Immature natural killer cell (primary cell): ENCODE measurements around the gene TMCO4. TPM values are rescaled to one million over a fixed set of nuclear protein-coding genes. Genes with fewer than 3 reads are reported as not detected.
"Not testable (repeated sequence)": the region's sequence is repeated elsewhere in the genome, so short reads cannot be mapped to it uniquely, and the experiment has no call there.

ENCODE experiments used
- DNase-seq, 3 donors: peaks; one replicate each; pipeline ENCODE4 v3.0.0; 2022; ENCODE audit warnings: mixed read lengths in 1 of 3
- H3K27ac Mint-ChIP-seq, 6 donors: one replicate each; pipeline ENCODE4 v1.8.0; 2020; ENCODE audit warnings: mixed read lengths in 6 of 6, mild to moderate bottlenecking in 5 of 6, inconsistent platforms in 4 of 6, moderate library complexity in 3 of 6
- H3K27me3 Mint-ChIP-seq, 3 donors: one replicate each; pipeline ENCODE4 v1.8.0; 2020 to 2021; ENCODE audit warnings: low read depth in 3 of 3, mild to moderate bottlenecking in 3 of 3, mixed read lengths in 3 of 3, moderate library complexity in 3 of 3, inconsistent platforms in 1 of 3
- H3K36me3 Mint-ChIP-seq, 3 donors: one replicate each; pipeline ENCODE4 v1.8.0; 2020; ENCODE audit warnings: mixed read lengths in 3 of 3, inconsistent platforms in 2 of 3, mild to moderate bottlenecking in 2 of 3
- H3K4me1 Mint-ChIP-seq, 2 donors: one replicate each; pipeline ENCODE4 v1.8.0; 2020; ENCODE audit warnings: inconsistent platforms in 2 of 2, mild to moderate bottlenecking in 2 of 2, mixed read lengths in 2 of 2, moderate library complexity in 1 of 2
- H3K4me3 Mint-ChIP-seq, 5 donors: one replicate each; pipeline ENCODE4 v1.8.0; 2020; ENCODE audit warnings: mild to moderate bottlenecking in 5 of 5, mixed read lengths in 5 of 5, inconsistent platforms in 3 of 5, moderate library complexity in 3 of 5
- H3K9me3 Mint-ChIP-seq, 6 donors: one replicate each; pipeline ENCODE4 v1.8.0; 2020; ENCODE audit warnings: mild to moderate bottlenecking in 6 of 6, mixed read lengths in 6 of 6, inconsistent platforms in 4 of 6, moderate library complexity in 3 of 6
- polyA plus RNA-seq, 3 donors: library from polyadenylated mRNA; unstranded; fragments of 300-500 nt; fragmentation: Illumina TruSeq; gene quantifications; one replicate each; pipeline ENCODE4 v1.2.3, GENCODE V29; 2021

Gene TMCO4
- polyA plus RNA-seq, 3 donors from 2014 or later = 13.1 to 17.0 (median 16.9) TPM

DNA sequence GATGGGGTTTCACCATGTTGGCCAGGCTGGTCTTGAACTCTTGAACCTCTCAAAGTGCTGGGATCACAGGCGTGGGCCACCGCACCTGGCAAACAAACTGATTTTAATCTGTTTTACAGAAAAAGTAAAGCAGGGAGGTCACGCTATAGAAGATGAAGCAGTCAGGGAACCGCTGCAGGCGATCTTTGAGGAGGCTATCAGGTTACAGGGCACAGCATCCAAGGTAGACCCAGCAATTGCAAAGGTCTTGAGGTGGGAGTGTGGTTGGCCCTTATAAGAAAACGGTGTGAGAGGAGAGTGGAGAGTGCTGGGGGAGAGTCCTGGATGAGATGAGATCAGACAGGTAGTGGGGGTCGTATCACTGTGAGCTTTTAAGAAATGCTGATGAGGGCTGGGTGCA is 2.6 kb upstream of the TMCO4 start:
- H3K27me3 Mint-ChIP-seq = peaks cover 0 to 4% (median 2%) of the 10 kb centered on the region in 3 donors
- H3K4me3 Mint-ChIP-seq = no peak overlapping the region
- peaks cover 0 to 3% (median 0%) of the 10 kb centered on the region in 6 donors for H3K9me3 Mint-ChIP-seq
- H3K27ac Mint-ChIP-seq = no peak overlapping the region
- no peak for DNase-seq
- peaks cover 21 to 34% of the 10 kb centered on the region in 2 donors for H3K4me1 Mint-ChIP-seq
- H3K36me3 Mint-ChIP-seq = no peaks in the 10 kb centered on the region

DNA sequence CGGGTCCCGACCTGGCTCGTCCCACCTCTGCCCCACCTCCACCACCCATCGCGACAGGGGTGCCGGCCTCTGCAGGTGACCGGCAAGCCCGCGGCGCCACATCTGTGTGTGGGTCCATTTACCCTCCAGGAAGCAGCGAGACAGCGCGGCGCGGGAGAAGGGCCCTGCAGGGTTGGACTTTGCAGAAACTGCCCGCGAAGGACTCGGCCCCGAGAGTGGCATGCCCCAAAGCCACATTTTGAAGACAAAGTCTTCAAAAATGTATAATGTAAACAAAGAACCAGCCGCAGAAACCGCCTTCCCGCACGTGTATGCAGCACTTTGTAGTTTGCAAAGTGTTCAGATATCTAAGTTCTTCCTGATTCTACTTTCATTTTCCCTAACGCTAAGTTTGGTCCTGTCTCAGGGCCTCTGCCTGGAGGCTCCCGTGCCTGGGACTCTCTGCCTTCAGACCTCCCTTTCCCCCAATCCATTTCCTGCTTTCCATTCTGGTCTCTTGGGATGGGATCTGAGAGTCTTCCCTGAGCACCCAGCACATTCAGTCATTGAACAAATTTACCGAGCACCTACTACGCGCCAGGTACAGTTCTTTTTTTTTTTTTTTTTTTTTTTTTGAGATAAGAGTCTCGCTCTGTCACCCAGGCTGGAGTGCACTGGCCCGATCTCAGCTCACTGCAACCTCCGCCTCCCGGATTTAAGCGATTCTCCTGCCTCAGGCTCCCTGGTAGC is 524 bp upstream of the TMCO4 start:
- H3K27ac Mint-ChIP-seq = peak overlapping the region; percentile 85 to 97 (median 90)
- H3K27me3 Mint-ChIP-seq = peaks cover 0 to 4% (median 0%) of the 10 kb centered on the region in 3 donors
- peaks cover 0 to 3% (median 0%) of the 10 kb centered on the region in 6 donors for H3K9me3 Mint-ChIP-seq
- peak; percentile 32 to 45 (median 38) for DNase-seq
- peaks cover 23 to 41% of the 10 kb centered on the region in 2 donors for H3K4me1 Mint-ChIP-seq
- no peaks in the 10 kb centered on the region for H3K36me3 Mint-ChIP-seq
- peak overlapping the region; percentile 89 to 95 (median 90) for H3K4me3 Mint-ChIP-seq

- DNase-seq = no peak
- Mint-ChIP-seq H3K36me3 (peaks cover 4 to 12% (median 5%) of the 10 kb centered on the region in 3 donors), H3K4me3 (peak overlapping the region; percentile 81 to 87 (median 83)), H3K27ac (peak overlapping the region; percentile 82 to 89 (median 86)), H3K27me3 (peaks cover 0 to 4% (median 2%) of the 10 kb centered on the region in 3 donors), H3K4me1 (peaks cover 31 to 53% of the 10 kb centered on the region in 2 donors), H3K9me3 (peaks cover 0 to 3% (median 0%) of the 10 kb centered on the region in 6 donors)
These were observed 1.1 kb downstream of the TMCO4 start for GRCh38 chr1:19798486-19799229.

DNA sequence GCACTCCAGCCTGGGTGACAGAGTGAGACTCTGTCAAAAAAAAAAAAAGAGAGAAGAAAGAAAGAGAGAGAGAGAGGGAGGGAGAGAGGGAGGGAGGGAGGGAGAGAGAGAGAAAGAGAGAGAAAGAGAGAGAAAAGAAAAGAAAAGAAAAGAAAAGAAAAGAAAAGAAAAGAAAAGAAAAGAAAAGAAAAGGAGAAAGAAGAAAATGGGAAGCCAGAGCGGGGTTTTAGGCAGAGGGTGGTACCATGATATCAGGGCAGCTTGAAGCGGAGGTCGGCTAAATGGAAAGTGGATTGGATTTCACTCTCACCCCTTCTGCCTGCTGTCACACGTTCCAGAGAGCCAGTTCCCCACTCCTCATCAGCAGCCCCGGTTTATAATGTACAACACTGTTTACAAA is 1.9 kb downstream of the TMCO4 start:
- H3K9me3 Mint-ChIP-seq = peaks cover 0 to 3% (median 0%) of the 10 kb centered on the region in 6 donors
- peaks cover 7 to 16% (median 8%) of the 10 kb centered on the region in 3 donors for H3K36me3 Mint-ChIP-seq
- H3K4me1 Mint-ChIP-seq = peaks cover 37 to 61% of the 10 kb centered on the region in 2 donors
- DNase-seq = no peak
- peak overlapping the region in 4 of 5 donors; percentile 24 to 86 (median 70) for H3K4me3 Mint-ChIP-seq
- H3K27me3 Mint-ChIP-seq = peaks cover 0 to 4% (median 2%) of the 10 kb centered on the region in 3 donors
- peak overlapping the region; percentile 62 to 89 (median 86) for H3K27ac Mint-ChIP-seq

DNA sequence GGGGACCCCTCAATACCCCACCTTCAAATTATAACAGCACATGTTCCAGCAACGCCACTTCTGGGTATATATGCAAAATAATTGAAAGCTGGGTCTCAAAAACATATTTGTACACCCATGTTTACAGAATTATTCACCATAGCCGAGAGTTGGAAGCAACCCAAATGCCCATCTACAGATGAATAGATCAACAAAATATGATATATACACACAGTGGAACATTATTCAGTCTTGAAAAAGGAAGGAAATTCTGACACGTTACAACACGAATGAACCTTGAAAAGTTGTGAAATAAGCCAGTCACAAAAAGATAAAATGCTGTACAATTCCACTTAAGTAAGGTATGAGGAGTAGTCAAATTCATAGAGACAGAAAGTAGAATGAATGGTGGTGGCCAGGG is 5.1 kb downstream of the TMCO4 start:
- Mint-ChIP-seq H3K4me3 (no peak overlapping the region), H3K4me1 (peaks cover 28 to 50% of the 10 kb centered on the region in 2 donors), H3K27me3 (peaks cover 1 to 2% (median 2%) of the 10 kb centered on the region in 3 donors), H3K9me3 (peaks cover 0 to 3% (median 0%) of the 10 kb centered on the region in 6 donors), H3K36me3 (peaks cover 21 to 32% (median 28%) of the 10 kb centered on the region in 3 donors), H3K27ac (peak overlapping the region in 1 of 6 donors; percentile 65)
- no peak for DNase-seq

DNA sequence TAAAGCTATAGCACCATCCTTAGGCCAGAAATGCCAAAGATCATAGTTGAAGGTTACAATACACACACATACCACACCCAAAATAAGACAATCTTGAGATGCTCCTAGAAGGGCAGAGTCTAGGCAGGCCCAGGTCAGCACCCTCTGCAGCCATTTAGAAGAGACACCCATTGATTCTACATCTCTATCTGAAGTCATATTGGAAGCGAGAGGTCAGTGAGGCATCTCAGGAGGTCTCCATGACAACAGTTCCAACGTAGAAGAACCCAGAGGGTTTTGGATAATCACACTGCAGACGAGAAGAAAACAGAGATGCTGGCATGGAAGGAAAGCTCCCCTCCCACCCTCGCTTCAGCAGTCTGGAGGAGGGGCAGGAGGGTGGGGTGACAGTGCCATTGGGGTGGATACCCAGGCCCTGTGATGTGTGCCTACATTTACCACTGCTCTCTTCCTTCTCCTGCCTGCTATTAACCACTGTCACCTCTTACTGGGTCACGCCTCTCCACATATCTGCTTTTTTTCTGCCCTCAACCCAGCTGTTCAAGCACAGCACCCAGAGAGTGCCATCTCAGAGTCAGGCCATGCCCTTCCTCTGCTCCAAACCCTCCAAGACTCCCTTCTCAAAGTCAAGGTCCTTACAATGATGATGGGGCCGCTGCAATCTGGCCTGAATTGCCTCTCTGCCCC is 6.2 kb downstream of the TMCO4 start:
- H3K36me3 Mint-ChIP-seq = peaks cover 21 to 35% (median 28%) of the 10 kb centered on the region in 3 donors
- H3K27ac Mint-ChIP-seq = peak overlapping the region in 5 of 6 donors; percentile 56 to 82 (median 65)
- peaks cover under 1 to 2% (median 2%) of the 10 kb centered on the region in 3 donors for H3K27me3 Mint-ChIP-seq
- H3K4me3 Mint-ChIP-seq = peak overlapping the region in 1 of 5 donors; percentile 55
- H3K4me1 Mint-ChIP-seq = peaks cover 19 to 42% of the 10 kb centered on the region in 2 donors
- peak in 1 of 3 donors; percentile 8 for DNase-seq
- peaks cover 0 to 3% (median 0%) of the 10 kb centered on the region in 6 donors for H3K9me3 Mint-ChIP-seq

DNA sequence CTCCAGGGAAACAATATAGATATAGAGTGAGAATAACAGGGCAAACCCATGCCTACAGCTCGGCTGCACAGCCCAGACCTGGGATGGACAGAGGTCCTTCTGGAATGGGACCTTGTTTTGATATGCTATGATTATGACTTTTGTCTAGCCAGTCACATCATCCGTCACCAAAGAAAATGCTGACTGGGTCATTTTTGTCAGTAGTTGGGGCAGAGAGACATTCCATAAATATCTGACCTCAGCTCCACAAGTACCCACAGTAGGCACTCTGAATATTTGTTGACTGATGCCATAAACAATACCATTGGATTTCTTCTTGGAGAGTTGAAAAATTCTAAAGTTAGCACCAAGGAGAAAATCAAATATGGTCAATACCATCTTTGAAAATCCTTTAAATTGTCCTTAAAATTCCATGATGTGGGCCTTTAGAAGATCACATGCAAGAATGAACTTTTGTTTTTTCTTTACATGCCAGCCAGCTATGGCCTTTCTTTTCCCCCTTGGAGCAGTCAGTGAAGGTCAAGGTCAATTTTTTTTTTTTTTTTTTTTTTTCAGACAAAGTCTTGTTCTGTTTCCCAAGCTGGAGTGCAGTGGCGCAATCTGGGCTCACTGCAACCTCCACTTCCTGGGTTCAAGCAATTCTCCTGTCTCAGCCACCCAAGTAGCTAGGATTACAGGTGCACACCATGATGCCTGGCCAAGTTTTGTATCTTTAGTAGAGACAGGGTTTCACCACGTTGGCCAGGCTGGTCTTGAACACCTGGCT is 7.3 kb downstream of the TMCO4 start:
- peak overlapping the region in 1 of 6 donors; percentile 53 for H3K27ac Mint-ChIP-seq
- H3K27me3 Mint-ChIP-seq = peaks cover 0 to 2% (median 2%) of the 10 kb centered on the region in 3 donors
- H3K4me3 Mint-ChIP-seq = no peak overlapping the region
- no peak for DNase-seq
- peaks cover 21 to 35% (median 28%) of the 10 kb centered on the region in 3 donors for H3K36me3 Mint-ChIP-seq
- H3K9me3 Mint-ChIP-seq = no peaks in the 10 kb centered on the region
- peaks cover 16 to 35% of the 10 kb centered on the region in 2 donors for H3K4me1 Mint-ChIP-seq

DNA sequence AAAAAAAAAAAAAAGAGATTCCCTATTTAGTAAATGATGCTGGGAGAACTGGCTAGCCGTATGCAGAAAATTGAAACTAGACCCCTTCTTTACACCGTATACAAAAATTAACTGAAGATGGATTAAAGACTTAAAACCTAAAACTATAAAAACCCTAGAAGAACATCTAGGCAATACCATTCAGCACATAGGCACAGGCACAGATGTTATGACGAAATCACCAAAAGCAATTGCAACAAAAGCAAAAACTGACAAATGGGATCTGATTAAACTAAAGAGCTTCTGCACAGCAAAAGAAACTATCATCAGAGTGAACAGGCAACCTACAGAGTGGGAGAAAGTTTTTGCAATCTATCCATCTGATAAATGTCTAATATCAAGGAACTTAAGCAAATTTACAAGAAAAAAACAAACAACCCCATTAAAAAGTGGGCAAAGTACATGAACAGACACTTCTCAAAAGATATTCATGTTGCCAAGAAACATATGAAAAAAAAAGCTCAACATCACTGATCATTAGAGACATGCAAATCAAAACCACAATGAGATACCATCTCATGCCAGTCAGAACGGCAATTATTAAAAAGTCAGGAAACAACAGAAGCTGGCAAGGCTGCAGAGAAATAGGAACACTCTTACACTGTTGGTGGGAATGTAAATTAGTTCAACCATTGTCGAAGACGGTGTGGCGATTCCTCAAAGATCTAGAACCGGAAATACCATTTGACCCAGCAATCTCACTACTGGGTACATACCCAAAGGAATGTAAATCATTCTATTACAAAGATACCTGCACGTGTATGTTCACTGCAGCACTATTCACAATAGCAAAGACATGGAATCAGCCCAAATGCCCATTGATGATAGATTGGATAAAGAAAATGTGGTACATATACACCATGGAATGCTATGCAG is 9.4 kb downstream of the TMCO4 start:
- peaks cover 25 to 44% (median 36%) of the 10 kb centered on the region in 3 donors for H3K36me3 Mint-ChIP-seq
- peaks cover 14 to 28% of the 10 kb centered on the region in 2 donors for H3K4me1 Mint-ChIP-seq
- H3K9me3 Mint-ChIP-seq, H3K4me3 Mint-ChIP-seq, DNase-seq, H3K27me3 Mint-ChIP-seq: not testable (repeated sequence)
- H3K27ac Mint-ChIP-seq = peak overlapping the region in 2 of 6 donors; percentile 47 to 53

DNA sequence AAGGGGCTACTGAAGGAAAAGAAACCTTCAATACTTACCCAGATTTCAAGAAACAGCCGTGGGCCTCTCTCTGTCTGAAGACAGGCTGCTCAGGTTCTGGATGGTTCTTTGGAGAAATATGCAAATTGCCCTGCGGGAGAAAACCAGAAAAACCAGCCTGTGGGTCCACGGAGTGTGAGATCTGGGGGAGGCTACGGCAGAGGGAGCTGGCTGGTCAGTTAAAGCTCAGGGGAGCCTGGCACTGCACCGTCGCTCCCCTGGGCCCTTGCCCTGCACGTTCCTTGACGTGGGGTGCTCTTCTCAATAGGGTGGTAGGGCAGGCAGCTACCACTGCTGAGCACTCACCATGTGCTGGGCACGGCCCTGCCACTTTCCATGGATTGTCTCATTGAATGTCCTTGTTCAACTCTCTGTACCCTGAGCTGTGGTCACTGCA is 12.7 kb downstream of the TMCO4 start:
- Mint-ChIP-seq H3K36me3 (peaks cover 23 to 39% (median 30%) of the 10 kb centered on the region in 3 donors), H3K27ac (no peak overlapping the region)
- no peak for DNase-seq

GRCh38 chr1:19785660-19786059 is 14.1 kb downstream of the TMCO4 start:
- Mint-ChIP-seq H3K27me3 (peaks cover 0 to 6% (median 0%) of the 10 kb centered on the region in 3 donors), H3K36me3 (peaks cover 19 to 43% (median 26%) of the 10 kb centered on the region in 3 donors), H3K9me3 (no peaks in the 10 kb centered on the region), H3K4me1 (peaks cover 0 to 4% of the 10 kb centered on the region in 2 donors), H3K27ac (peak overlapping the region in 1 of 6 donors; percentile 29), H3K4me3 (no peak overlapping the region)
- DNase-seq = no peak

More for the DNA sequence above, 12.7 kb downstream of the TMCO4 start:
- H3K9me3 Mint-ChIP-seq = no peaks in the 10 kb centered on the region
- H3K4me1 Mint-ChIP-seq = peaks cover 0 to 7% of the 10 kb centered on the region in 2 donors
- H3K4me3 Mint-ChIP-seq = no peak overlapping the region
- peaks cover 0 to 5% (median 0%) of the 10 kb centered on the region in 3 donors for H3K27me3 Mint-ChIP-seq

DNA sequence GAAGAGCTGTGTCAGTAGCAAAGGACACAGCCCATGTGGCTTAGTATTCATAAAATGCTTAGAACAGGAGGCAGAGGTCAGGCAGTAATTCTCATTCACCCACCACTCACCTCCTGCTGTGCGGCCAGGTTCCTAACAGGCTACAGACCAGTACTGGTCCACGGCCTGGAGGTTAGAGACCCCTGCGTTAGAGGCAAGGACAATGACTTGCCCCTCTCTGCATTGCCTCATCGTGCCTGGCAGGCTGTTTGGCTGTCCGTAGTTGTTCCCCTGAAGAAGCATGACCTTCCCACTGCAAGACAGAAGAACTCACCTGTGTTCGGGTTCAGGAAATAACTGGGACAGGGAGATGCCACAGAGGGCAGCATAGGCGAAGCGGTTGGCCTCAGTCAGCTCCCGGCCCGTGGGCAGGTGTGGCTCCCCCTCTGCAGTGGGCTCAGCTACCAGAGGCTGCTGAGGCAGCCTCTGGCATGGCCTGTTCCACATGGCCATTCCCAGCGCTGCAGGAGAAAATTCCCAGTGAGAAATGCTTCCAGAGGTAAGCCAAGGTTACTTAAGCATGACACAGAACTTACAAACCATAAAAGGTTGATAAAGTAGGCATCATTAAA is 19.3 kb downstream of the TMCO4 start:
- Mint-ChIP-seq H3K27me3 (peaks cover 0 to 5% (median 0%) of the 10 kb centered on the region in 3 donors), H3K4me1 (no peaks in the 10 kb centered on the region), H3K27ac (no peak overlapping the region), H3K9me3 (no peaks in the 10 kb centered on the region), H3K4me3 (no peak overlapping the region), H3K36me3 (peaks cover 31 to 57% (median 32%) of the 10 kb centered on the region in 3 donors)
- DNase-seq = no peak
